ENCODE data around the gene CTSL.

CTSL gene

GRCh38 chr9:87760529-87760928 lies 34.6 kb downstream of the CTSL start:
- DNase-seq (ENCODE audit: low read depth): no peak

GRCh38 chr9:87763286-87763685 lies 37.4 kb downstream of the CTSL start:
- no peak for DNase-seq (ENCODE audit: low read depth)

GRCh38 chr9:87765521-87765920 lies 39.6 kb downstream of the CTSL start:
- no peak for DNase-seq (ENCODE audit: low read depth)

- DNase-seq (ENCODE audit: low read depth): no peak
Observed at GRCh38 chr9:87766697-87767096, 40.8 kb downstream of the CTSL start.

GRCh38 chr9:87770616-87771315 lies 44.8 kb downstream of the CTSL start:
- DNase-seq (ENCODE audit: low read depth): no peak

DNA sequence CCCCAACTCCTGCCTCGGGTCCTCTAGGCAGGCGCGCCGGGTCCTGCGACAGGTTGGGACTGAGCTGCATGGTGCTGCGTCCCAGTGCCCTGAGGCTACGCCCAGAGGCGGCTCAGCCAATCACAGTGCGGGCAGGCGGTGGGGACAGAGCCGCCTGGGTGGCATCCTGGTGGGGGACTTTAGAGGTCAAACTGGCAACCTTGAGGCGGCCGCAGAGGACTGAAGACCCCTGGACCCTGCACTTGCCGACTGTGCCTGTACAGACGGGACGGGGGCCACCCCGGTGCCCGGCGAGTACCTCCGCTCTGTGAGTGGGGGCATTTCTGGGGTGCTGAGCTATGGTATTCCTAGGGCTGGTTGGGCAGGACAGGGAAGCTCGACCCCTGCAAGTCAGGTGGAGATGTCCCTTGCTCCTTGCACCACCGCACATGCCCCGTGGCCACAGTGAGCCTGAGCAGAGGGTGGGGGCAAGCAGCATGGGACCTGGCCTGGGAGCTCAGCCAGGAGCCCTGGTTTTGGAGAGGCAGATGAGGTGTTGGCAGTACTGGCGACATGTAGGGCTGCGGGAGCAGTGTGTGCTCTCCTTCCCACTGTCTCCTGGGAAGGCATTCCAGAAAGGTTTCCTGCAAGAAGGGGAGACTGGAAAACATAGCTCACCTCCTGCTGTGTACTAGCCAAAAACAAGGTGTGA lies 45.5 kb downstream of the CTSL start:
- DNase-seq (ENCODE audit: low read depth): no peak

- DNase-seq (ENCODE audit: low read depth): no peak
Observed at GRCh38 chr9:87776481-87777379, 50.8 kb downstream of the CTSL start.

DNA sequence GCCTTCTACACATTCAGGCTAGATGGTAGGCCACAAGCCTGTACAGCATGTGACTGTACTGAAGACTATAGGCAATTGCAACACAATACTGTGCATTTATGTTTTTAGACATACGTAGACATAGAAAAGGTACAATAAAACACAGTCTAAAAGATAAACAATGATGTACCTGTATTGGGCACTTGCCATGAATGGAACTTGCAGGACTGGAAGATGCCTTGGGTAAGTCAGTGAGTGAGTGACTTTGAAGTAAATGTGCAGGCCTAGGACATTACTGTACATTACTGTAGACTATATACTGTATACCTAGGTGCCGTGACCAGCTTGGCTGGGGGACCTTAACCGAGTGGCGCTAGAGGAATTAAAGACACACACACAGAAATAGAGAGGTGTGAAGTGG lies 53.1 kb downstream of the CTSL start:
- no peak for DNase-seq (ENCODE audit: low read depth)
